Neural cell (in vitro differentiated cells): ENCODE results near the gene PLEKHG7.

Experiments
- EP300 ChIP-seq: fragments of 450-650 bp; conservative IDR thresholded peaks from 2 replicates; pipeline ENCODE4 v1.6.1; 2014; ENCODE audit warnings: antibody characterized with exemption, mild to moderate bottlenecking, moderate library complexity; ENCODE audit not compliant: poor library complexity, severe bottlenecking
- EZH2 ChIP-seq: fragments of 200-600, 300-800 bp; shearing (Covaris generic), sonication (generic); IDR thresholded peaks from 2 replicates; pipeline ENCODE4 v1.6.1; 2014; ENCODE audit warnings: antibody characterized with exemption, low read length, borderline replicate concordance, mild to moderate bottlenecking; ENCODE audit not compliant: insufficient read depth, poor library complexity, severe bottlenecking
- MXI1 ChIP-seq: fragments of 450-650 bp; conservative IDR thresholded peaks from 2 replicates; pipeline ENCODE4 v1.6.1; 2014; ENCODE audit warnings: antibody characterized with exemption, mild to moderate bottlenecking; ENCODE audit not compliant: poor library complexity, severe bottlenecking
- POLR2AphosphoS5 ChIP-seq: IDR thresholded peaks from 2 replicates; pipeline ENCODE4 v1.6.1; 2012
- RAD21 ChIP-seq: fragments of 450-650 bp; conservative IDR thresholded peaks from 2 replicates; pipeline ENCODE4 v1.6.1; 2014; ENCODE audit warnings: antibody characterized with exemption, mild to moderate bottlenecking, moderate library complexity
- SMC3 ChIP-seq: fragments of 450-650 bp; conservative IDR thresholded peaks from 2 replicates; pipeline ENCODE4 v1.6.1; 2014; ENCODE audit warnings: antibody characterized with exemption, mild to moderate bottlenecking, moderate library complexity; ENCODE audit not compliant: poor library complexity
- TAF1 ChIP-seq: IDR thresholded peaks from 2 replicates; pipeline ENCODE4 v1.6.1; 2012; ENCODE audit warnings: low read depth
- TF ChIP-seq, protein P1 (sequence below): fragments of 450-650 bp; IDR thresholded peaks from 2 replicates; pipeline ENCODE4 v1.5.1; 2014; ENCODE audit warnings: antibody characterized with exemption, mild to moderate bottlenecking, moderate library complexity; ENCODE audit not compliant: poor library complexity, severe bottlenecking
- TF ChIP-seq, protein P2 (sequence below): IDR thresholded peaks from 2 replicates; pipeline ENCODE4 v1.6.1; 2012; ENCODE audit warnings: borderline replicate concordance

DNA sequence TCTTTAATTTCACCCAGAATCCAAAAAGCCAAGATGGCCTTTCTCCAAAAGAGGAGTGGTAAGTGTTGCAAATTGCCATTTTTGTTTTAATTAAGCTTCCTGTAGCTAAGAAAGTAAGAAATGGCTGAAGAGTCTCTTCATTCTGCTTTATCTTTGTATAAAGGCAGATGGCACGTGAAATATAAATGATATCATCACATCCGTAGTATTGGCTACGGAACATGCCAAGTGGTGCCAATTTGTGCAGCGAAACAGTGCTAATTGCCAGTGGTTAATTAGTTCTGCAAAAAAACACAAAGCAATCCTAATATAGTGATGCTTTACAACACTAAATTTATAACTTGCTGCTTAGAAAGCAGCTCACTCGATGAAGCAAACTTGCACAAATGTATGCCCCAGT, 29.4 kb downstream of the PLEKHG7 start:
- TF ChIP-seq TAF1 = no peak
- TF ChIP-seq, protein P1, sequence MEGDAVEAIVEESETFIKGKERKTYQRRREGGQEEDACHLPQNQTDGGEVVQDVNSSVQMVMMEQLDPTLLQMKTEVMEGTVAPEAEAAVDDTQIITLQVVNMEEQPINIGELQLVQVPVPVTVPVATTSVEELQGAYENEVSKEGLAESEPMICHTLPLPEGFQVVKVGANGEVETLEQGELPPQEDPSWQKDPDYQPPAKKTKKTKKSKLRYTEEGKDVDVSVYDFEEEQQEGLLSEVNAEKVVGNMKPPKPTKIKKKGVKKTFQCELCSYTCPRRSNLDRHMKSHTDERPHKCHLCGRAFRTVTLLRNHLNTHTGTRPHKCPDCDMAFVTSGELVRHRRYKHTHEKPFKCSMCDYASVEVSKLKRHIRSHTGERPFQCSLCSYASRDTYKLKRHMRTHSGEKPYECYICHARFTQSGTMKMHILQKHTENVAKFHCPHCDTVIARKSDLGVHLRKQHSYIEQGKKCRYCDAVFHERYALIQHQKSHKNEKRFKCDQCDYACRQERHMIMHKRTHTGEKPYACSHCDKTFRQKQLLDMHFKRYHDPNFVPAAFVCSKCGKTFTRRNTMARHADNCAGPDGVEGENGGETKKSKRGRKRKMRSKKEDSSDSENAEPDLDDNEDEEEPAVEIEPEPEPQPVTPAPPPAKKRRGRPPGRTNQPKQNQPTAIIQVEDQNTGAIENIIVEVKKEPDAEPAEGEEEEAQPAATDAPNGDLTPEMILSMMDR = no peak
- TF ChIP-seq, protein P2, sequence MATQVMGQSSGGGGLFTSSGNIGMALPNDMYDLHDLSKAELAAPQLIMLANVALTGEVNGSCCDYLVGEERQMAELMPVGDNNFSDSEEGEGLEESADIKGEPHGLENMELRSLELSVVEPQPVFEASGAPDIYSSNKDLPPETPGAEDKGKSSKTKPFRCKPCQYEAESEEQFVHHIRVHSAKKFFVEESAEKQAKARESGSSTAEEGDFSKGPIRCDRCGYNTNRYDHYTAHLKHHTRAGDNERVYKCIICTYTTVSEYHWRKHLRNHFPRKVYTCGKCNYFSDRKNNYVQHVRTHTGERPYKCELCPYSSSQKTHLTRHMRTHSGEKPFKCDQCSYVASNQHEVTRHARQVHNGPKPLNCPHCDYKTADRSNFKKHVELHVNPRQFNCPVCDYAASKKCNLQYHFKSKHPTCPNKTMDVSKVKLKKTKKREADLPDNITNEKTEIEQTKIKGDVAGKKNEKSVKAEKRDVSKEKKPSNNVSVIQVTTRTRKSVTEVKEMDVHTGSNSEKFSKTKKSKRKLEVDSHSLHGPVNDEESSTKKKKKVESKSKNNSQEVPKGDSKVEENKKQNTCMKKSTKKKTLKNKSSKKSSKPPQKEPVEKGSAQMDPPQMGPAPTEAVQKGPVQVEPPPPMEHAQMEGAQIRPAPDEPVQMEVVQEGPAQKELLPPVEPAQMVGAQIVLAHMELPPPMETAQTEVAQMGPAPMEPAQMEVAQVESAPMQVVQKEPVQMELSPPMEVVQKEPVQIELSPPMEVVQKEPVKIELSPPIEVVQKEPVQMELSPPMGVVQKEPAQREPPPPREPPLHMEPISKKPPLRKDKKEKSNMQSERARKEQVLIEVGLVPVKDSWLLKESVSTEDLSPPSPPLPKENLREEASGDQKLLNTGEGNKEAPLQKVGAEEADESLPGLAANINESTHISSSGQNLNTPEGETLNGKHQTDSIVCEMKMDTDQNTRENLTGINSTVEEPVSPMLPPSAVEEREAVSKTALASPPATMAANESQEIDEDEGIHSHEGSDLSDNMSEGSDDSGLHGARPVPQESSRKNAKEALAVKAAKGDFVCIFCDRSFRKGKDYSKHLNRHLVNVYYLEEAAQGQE = no peak
- no peak for TF ChIP-seq RAD21
- TF ChIP-seq POLR2AphosphoS5 = no peak
- no peak for TF ChIP-seq SMC3
- no peak for TF ChIP-seq EZH2
- no peak for TF ChIP-seq EP300
- TF ChIP-seq MXI1 = no peak
